CD4-positive, alpha-beta T cell treated with Interleukin-12 subunit alpha and Interleukin-12 subunit beta, for 1 hour (primary cell): ENCODE measurements around the gene PRSS8.
"Not testable (repeated sequence)": the region's sequence is repeated elsewhere in the genome, so short reads cannot be mapped to it uniquely, and the experiment has no call there.

Source experiments
- DNase-seq: peaks from one replicate; pipeline ENCODE4 v3.0.0-alpha.2; 2020

Gene PRSS8

GRCh38 chr16:31143694-31144148 is 8.2 kb upstream of the PRSS8 start:
- no peak for DNase-seq

GRCh38 chr16:31143011-31143693 is 7.6 kb upstream of the PRSS8 start:
- no peak for DNase-seq

DNA sequence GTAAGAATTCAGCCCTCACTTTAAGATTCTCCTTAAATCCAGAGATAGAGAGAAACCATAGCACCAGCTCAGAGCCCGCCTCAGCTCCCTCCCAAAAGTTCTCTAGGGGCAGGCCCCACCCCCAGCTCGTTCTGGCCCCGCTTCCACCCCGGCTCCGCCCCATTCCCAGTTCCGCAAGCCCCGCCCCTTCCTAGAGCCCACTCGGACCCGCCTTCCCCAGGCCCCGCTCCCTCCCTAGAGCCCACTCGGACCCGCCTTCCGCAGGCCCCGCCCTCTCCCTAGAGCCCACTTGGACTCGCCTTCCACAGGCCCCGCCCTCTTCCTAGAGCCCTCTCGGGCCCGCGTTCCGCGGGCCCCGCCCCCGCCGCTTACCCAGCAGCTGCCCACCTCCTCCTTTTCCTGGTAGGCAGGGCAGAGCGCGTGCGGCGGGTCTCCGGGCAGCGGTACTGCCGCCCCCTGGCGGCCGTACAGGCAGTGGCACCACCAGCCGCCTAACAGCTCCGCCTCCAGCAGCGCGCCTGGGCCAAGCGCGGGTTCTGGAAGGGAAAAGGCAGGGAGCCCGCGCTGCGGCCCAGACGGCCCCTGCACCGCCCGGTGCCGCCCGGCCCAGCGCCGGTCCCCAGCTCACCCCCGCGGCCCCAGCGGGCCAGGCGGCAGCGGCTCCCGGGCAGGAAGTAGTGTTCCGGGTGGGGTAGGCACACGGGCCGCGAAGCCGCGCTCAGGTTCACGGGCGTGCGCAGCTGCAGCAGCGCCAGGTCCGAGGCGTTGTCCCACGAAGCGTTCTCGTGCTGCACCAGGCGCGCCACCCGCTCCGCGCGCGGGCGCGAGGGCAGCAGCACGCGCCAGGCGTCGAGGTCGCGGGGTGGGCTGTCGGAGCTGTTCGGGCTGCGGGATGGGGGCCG is 6.8 kb upstream of the PRSS8 start:
- peak; percentile 99 for DNase-seq

DNA sequence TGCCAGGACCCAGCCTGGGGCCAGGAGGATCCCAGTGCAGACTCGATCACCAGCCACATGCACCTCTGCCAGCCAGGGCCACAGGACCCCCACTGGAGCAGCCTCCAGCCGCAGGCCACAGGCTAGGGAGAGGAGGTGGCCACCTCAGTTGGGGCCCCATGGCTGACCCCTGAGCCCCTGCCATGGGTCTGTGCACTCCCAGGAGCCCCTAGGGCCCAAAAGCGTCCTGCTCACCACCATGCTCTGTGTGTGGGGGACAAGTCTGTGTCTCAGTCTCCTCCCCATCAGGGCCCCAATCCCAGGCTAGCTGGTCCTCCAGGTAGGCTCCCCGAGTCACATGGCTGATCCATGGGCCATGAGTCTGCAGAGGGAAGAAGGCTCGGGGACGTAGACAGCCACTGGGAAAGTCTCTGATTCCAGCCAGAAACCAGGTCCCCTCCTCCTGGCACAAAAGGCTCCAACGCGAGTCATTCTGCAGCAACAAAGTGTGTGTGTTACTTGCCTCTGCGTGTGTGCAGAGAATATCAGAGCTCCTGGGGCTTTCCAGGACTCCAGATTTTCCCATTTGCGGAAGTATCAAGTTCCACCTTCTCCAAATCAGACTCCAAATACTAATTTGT is 6.1 kb upstream of the PRSS8 start:
- DNase-seq: no peak

DNA sequence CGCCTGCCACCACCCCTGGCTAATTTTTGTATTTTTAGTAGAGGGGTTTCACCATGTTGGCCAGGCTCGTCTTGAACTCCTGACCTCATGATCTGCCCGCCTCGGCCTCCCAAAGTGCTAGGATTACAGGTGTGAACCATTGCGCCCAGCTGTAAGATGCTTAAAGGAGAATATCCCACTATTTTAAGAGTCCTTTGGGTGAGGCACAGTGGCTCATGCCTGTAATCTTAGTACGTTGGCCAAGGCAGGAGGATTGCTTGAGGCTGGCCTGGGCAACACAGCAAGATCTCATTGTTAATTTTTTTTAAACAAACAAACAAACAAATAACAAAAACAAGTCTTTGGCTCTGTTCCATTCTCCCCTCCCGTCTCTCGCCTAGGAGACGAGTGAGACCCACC is 5.5 kb upstream of the PRSS8 start:
- DNase-seq: not testable (repeated sequence)

GRCh38 chr16:31138621-31139578 is 3.4 kb upstream of the PRSS8 start:
- DNase-seq: no peak

DNA sequence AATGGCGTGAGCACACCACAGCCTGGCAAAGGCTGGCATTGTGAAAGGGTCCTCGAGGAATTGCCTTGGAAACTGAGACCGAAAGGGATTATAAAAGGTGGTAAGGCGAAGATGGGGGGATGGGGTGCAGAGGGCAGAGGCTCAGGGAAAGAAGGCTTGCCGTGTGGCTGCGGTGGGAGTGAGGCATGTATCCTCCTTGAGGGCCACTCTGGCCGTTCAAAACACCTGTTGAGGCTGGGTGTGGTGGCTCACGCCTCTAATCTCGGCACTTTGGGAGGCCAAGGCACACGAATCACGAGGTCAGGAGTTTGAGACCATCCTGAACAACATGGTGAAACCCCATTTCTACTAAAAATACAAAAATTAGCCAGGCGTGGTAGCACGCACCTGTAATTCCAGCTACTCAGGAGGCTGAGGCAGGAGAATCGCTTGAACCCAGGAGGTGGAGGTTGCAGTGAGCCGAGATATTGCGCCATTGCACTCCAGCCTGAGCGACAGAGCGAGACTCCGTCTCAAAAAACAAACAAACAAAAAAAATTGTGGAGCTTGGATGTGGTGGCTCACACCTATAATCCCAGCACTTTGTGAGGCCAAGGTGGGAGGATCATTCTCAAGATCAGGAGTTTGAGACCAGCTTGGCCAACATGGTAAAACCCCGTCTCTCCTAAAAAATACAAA is 1.4 kb upstream of the PRSS8 start:
- not testable (repeated sequence) for DNase-seq

DNA sequence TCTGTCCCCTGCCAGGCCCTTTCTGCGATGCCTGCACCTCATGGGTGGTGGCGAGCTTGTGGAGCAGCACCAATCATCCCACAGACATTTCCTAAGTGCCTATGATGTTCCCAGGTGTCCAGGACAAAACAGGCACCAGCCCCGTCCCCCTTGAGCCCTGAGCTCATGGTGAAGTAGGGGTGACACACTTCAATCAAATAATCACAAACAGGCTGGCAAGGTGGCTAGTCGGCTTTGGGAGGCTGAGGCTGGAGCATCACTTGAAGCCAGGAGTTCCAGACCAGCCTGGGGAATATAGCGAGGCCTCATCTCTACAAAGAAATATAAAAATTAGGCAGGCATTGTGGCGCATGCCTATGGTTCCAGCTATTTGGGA is 748 bp upstream of the PRSS8 start:
- no peak for DNase-seq

GRCh38 chr16:31134625-31135534 is 647 bp downstream of the PRSS8 start:
- no peak for DNase-seq

DNA sequence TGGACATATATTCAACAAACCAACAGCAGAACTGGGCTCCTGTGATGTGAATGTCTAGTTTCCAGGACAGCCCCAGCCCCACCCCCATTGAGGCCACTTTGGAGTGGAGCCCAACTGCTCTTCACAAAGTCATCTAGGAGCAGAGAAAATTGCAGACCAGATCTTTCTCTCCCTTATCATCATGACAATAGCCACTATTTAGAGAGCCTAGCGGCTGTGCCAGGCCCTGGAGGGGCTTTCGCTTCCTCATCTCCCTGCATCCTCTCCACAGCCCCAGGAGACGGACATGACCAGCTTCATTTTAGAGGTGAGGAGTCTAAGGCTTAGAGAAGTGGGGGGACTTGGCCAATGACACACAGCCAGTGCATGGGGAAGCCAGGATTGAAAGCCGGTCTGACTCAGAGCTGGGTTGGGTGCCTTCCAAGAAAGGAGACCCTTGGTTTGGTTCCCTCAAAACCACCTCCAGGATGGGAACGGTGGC is 1.4 kb downstream of the PRSS8 start:
- no peak for DNase-seq

- no peak for DNase-seq
Observed at GRCh38 chr16:31133046-31133501, 2.5 kb downstream of the PRSS8 start.

DNA sequence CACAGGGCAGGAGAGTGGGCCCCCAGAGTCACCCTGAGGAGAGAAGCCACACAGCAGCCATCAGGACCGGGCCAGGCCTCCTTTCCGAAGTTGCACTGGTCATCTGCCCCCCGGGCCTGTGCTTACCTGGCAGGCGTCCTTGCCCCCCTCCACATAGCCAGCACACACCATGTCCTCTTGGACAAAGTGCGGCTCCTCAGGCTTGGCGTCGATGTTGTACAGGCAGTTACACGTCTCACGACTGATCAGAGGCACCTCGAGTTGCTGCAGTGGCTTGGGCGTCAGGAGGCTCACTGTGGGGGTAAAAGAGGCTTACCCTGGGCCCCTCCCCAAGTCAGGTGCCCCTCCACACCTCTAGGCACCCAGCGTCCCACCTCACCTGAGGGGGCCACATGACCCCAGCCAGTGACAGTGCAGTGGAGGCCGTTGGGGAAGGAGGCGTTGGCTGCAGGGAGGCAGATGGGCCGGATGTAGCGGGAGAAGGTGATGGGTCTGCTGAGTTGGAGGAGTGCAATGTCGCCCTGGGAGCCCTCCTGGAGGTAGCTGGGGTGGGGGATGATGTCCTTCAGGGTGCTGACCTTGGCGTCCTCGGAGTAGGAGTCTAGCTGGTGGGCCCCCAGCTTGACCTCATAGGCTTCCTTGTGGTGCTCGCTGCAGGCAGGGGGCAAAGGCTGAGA is 3.1 kb downstream of the PRSS8 start:
- no peak for DNase-seq

DNA sequence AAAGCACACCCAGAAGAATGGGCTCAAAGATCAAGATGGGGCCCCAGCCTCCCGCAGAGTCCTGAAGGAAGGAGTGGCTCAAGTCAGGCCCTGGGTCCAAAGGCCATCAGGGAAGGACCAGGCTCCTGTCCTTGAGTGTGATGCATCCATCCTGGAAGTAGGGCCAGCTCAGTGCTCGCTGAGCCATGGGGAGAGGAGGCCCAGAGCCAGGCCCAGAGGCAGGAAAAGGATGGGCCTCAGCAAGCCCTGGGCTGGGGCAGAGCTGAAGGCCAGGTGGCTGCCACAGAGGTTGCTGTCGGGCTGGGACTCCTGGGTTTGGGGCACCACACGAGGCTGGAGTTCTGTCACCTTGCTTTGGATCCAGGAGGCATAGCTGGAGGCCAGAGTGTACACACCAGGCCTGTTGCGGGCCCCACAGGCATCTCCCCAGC is 3.7 kb downstream of the PRSS8 start:
- DNase-seq: no peak

DNA sequence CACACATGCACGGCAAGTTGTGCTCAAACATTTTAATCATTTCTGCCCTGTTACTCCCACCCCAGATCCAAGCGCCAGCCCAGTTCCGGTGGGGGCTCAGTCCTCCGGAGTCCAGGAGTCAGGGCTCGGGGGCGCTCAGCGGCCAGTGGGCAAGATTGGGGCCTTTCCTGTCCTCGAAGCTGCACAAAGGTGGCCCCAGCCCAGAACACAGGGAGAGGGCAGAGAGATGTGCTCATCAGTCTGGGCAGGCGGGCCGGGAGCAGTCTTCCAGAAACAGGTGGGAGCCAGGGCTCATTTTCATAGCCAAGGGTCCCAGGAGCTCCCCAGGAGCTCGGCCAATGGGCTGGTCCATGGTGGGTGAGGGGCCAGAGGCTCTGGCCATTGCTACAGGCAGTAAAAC is 4.1 kb downstream of the PRSS8 start:
- no peak for DNase-seq

GRCh38 chr16:31130899-31131298 is 4.6 kb downstream of the PRSS8 start:
- DNase-seq: no peak

- no peak for DNase-seq
Observed at GRCh38 chr16:31130336-31130891, 5.1 kb downstream of the PRSS8 start.

DNA sequence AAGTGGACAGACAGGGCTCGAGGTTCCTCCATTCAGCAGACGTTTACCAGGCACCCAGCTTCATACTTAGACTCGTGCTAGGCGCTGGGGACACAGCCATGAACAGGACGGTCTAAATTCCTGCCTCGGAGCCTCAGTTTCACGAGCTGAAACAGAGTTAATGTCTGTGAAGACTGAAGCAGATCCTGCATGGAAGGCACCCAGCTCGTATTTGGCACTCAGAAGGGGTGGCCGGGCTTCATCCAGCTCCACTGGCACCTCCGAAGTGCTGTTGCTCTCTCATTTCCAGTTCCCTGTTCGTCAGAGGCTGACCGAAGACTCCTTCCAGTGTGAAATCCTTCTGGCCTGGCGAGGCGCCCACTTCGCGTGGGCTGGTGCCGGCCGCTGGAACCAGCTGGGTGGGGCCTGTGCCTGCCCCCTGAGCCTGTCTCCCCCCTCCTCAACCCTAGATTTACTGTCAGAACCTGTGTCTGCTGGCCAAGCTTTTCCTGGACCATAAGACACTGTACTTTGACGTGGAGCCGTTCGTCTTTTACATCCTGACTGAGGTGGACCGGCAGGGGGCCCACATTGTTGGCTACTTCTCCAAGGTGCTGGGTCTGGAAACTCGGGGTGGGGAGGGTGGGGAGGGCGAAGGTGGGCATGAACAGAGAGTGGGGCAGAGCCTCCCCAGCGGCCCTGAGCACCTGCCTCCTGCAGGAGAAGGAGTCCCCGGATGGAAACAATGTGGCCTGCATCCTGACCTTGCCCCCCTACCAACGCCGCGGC is 5.8 kb downstream of the PRSS8 start:
- no peak for DNase-seq

GRCh38 chr16:31128711-31129567 is 6.6 kb downstream of the PRSS8 start:
- peak; percentile 24 for DNase-seq
